SU-DHL-6 (cell line): ENCODE measurements around the gene THAP7.

ENCODE experiments used
- H2AFZ ChIP-seq: fragments of 200-600 bp; sonication (generic); 2 replicates; pipeline ENCODE4 v1.6.1; 2014; ENCODE audit warnings: low read depth, mild to moderate bottlenecking, moderate library complexity, mixed read lengths, antibody characterized with exemption, low read length; ENCODE audit not compliant: severe bottlenecking
- H3F3A ChIP-seq: fragments of 200-600 bp; shearing (Covaris generic); 2 replicates; pipeline ENCODE4 v1.6.0; 2016; ENCODE audit warnings: antibody characterized with exemption, mild to moderate bottlenecking; ENCODE audit not compliant: insufficient read depth
- H3K27ac ChIP-seq: fragments of 200-600 bp; sonication (generic); 2 replicates; pipeline ENCODE4 v1.5.1; 2016; ENCODE audit warnings: low read depth, mild to moderate bottlenecking, low read length, moderate library complexity, mixed read lengths
- H3K27me3 ChIP-seq: fragments of 200-600 bp; sonication (generic), shearing (Covaris generic); 2 replicates; pipeline ENCODE4 v1.6.0; 2014; ENCODE audit warnings: mild to moderate bottlenecking, low read length
- H3K36me3 ChIP-seq: fragments of 200-600 bp; sonication (generic); 2 replicates; pipeline ENCODE4 v1.6.1; 2014; ENCODE audit warnings: mild to moderate bottlenecking, low read length, mixed read lengths
- H3K4me2 ChIP-seq: fragments of 300-600, 200-600 bp; shearing (Covaris generic), sonication (generic); 2 replicates; pipeline ENCODE4 v1.6.0; 2014; ENCODE audit warnings: low read length, low read depth, mild to moderate bottlenecking; ENCODE audit not compliant: poor library complexity, severe bottlenecking
- H3K4me3 ChIP-seq: fragments of 200-600 bp; sonication (generic); 2 replicates; pipeline ENCODE4 v1.5.1; 2014; ENCODE audit warnings: antibody characterized with exemption, low read length, mild to moderate bottlenecking, mixed read lengths; ENCODE audit not compliant: insufficient read depth, poor library complexity, severe bottlenecking
- H3K79me2 ChIP-seq: fragments of 200-600 bp; sonication (generic); 2 replicates; pipeline ENCODE4 v1.6.1; 2014; ENCODE audit warnings: mild to moderate bottlenecking, low read length, moderate library complexity; ENCODE audit not compliant: insufficient read depth
- H3K9ac ChIP-seq: fragments of 200-600 bp; sonication (generic); 2 replicates; pipeline ENCODE4 v1.7.0; 2014; ENCODE audit warnings: mild to moderate bottlenecking, low read length
- H3K9me2 ChIP-seq: fragments of 200-600 bp; sonication (generic); replicated peaks from 2 replicates; pipeline ENCODE4 v1.6.1; 2014; ENCODE audit warnings: low read length; ENCODE audit not compliant: insufficient read depth
- H3K9me3 ChIP-seq: fragments of 200-600 bp; sonication (generic); 2 replicates; pipeline ENCODE4 v1.6.1; 2014; ENCODE audit warnings: low read length, mixed read lengths; ENCODE audit not compliant: insufficient read depth
- H4K20me1 ChIP-seq: fragments of 200-600 bp; sonication (generic); 2 replicates; pipeline ENCODE4 v1.6.1; 2014; ENCODE audit warnings: low read depth, mild to moderate bottlenecking, antibody characterized with exemption, low read length, moderate library complexity, mixed read lengths
- EZH2phosphoT487 ChIP-seq: fragments of 200-600 bp; sonication (generic), shearing (Covaris generic); conservative IDR thresholded peaks from 2 replicates; pipeline ENCODE4 v1.6.1; 2018; ENCODE audit warnings: mild to moderate bottlenecking, antibody characterized with exemption, low read length, moderate library complexity, mixed read lengths
- TF ChIP-seq, protein P1 (sequence below): fragments of 200-600 bp; sonication (generic); IDR thresholded peaks from one replicate; pipeline ENCODE4 v1.5.1; 2017; ENCODE audit warnings: antibody characterized with exemption, mild to moderate bottlenecking, low read length, moderate library complexity; ENCODE audit not compliant: insufficient read depth, poor library complexity, severe bottlenecking

THAP7 gene

DNA sequence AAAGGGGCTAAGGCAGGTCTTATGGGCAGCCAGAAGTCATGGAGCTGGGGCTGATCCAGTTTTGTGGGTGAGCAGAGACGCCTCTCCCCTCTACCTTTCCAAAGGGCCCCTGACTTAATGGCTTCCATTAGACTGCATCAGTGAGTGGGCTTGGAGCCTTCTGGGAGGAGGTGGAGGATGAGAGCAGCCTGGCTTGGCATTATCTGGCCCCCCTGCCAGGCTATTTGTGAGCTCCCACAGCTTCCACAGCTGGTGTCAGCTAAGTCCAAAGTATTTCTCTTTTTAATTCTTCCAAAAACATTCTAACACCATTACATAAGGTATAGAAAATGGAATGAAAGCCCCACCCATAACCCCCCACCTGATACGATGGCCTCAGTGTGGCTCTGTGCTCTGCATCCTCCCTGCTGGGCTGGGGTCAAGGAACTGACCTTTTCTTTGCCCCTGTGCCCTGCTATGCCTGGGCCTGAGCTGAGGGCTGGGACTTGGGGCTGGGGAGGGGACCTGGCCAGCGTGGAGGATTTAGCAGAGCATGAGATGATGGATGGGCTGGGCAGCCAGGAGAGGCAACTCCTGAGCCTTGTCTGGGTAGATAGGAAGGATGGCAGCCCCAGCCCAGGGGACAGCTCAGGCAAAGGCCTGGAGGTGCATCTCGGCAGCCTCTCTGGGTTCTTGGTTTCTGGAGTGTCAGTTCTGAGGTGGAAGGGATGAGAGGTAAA lies 30.8 kb downstream of the THAP7 start:
- no peaks in the 10 kb centered on the region for H4K20me1 ChIP-seq
- H3K9me2 ChIP-seq: no peaks in the 10 kb centered on the region
- H3K9me3 ChIP-seq: no peaks in the 10 kb centered on the region
- no peaks in the 10 kb centered on the region for H3F3A ChIP-seq
- TF ChIP-seq, protein P1, sequence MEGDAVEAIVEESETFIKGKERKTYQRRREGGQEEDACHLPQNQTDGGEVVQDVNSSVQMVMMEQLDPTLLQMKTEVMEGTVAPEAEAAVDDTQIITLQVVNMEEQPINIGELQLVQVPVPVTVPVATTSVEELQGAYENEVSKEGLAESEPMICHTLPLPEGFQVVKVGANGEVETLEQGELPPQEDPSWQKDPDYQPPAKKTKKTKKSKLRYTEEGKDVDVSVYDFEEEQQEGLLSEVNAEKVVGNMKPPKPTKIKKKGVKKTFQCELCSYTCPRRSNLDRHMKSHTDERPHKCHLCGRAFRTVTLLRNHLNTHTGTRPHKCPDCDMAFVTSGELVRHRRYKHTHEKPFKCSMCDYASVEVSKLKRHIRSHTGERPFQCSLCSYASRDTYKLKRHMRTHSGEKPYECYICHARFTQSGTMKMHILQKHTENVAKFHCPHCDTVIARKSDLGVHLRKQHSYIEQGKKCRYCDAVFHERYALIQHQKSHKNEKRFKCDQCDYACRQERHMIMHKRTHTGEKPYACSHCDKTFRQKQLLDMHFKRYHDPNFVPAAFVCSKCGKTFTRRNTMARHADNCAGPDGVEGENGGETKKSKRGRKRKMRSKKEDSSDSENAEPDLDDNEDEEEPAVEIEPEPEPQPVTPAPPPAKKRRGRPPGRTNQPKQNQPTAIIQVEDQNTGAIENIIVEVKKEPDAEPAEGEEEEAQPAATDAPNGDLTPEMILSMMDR: no peak
- TF ChIP-seq EZH2phosphoT487: no peak
- no peak overlapping the region for H3K9ac ChIP-seq
- no peaks in the 10 kb centered on the region for H3K36me3 ChIP-seq
- no peak overlapping the region for H3K4me2 ChIP-seq
- H3K4me3 ChIP-seq: no peak overlapping the region
- no peak overlapping the region for H3K27ac ChIP-seq
- H3K27me3 ChIP-seq: no peaks in the 10 kb centered on the region
- H3K79me2 ChIP-seq: no peaks in the 10 kb centered on the region
- no peak overlapping the region for H2AFZ ChIP-seq

DNA sequence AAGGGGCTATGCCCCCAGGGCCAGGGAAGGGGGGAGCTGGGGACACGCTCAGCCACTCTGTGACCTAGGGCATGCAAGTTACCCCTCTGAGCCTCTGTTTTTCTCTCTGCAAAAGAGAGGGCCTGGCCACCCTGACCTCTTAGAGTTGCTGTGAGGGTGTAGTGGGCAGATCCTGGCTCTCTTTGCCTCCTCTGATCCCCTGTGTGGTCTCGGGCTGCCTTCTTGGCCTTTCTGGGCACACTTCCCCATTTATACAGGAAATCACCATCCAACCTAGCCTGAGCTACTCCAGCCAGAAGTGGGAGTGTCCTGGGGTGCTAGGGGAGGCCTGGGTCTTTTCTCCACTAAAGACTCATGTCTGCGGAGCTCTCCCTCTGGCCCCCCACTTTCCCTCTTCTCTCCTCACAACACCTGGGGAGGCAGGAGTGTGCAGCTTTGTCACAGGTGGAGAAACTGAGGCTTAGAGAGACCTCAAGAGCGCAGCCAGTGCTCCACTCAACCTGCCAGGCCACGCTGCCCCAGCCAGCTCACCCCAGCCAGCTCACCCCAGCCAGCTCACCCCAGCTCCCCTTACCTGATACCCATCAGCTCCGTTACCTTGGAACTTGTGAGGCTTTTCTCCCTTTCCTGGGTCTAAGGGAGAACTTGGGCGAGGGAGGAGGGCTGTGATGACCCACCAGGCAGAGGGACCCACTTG lies 33.5 kb downstream of the THAP7 start:
- Histone ChIP-seq H3K27ac (no peak overlapping the region), H4K20me1 (no peaks in the 10 kb centered on the region), H3K9ac (no peak overlapping the region), H3K27me3 (no peaks in the 10 kb centered on the region), H2AFZ (no peak overlapping the region), H3K79me2 (no peaks in the 10 kb centered on the region), H3K4me3 (no peak overlapping the region), H3K4me2 (no peak overlapping the region), H3F3A (no peaks in the 10 kb centered on the region), H3K36me3 (no peaks in the 10 kb centered on the region), H3K9me3 (no peaks in the 10 kb centered on the region), H3K9me2 (no peaks in the 10 kb centered on the region)
- TF ChIP-seq, protein P1: no peak
- TF ChIP-seq EZH2phosphoT487: no peak

DNA sequence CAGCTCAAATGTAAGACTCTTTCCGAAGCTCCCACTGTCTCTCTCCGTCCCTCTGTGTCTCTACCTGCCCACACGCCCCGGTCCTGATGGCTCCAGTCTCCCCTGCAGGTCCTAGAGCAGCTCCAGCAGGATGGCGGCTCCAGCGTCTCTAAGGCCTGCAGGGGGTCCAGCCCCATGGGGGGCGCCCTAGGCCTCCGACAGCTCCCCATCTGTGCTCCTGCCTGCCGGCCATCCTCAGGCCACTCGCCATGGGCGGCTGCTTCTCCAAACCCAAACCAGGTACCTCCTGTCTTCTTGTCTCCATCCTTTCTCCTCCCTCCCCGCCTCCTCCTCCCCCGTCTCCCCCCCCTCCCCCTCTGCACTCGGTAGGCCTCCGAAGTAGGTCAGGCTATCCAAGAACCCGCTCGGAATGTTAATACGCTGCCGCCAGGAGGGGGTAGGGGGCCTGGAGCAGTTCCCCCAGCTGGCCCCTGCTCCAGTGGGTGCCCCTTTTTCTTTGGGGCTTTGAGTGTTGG lies 34.2 kb downstream of the THAP7 start:
- Histone ChIP-seq H2AFZ (no peak overlapping the region), H3K4me2 (no peak overlapping the region), H3K9me3 (no peaks in the 10 kb centered on the region), H3K36me3 (no peaks in the 10 kb centered on the region), H3K9me2 (no peaks in the 10 kb centered on the region), H3K79me2 (no peaks in the 10 kb centered on the region), H4K20me1 (no peaks in the 10 kb centered on the region), H3F3A (no peaks in the 10 kb centered on the region), H3K4me3 (no peak overlapping the region), H3K27ac (no peak overlapping the region), H3K27me3 (no peaks in the 10 kb centered on the region), H3K9ac (no peak overlapping the region)
- TF ChIP-seq, protein P1: no peak
- TF ChIP-seq EZH2phosphoT487: no peak
